Hematopoietic multipotent progenitor cell treated with erythropoietin and hydrocortisone succinate and interleukin-3 and kit ligand, for 8 days (in vitro differentiated cells): ENCODE measurements around the gene EMP1.
"Not testable (repeated sequence)": the region's sequence is repeated elsewhere in the genome, so short reads cannot be mapped to it uniquely, and the experiment has no call there.

ENCODE experiments used
- DNase-seq: peaks from one replicate; pipeline ENCODE4 v3.0.0-alpha.2; 2015

EMP1 gene

DNA sequence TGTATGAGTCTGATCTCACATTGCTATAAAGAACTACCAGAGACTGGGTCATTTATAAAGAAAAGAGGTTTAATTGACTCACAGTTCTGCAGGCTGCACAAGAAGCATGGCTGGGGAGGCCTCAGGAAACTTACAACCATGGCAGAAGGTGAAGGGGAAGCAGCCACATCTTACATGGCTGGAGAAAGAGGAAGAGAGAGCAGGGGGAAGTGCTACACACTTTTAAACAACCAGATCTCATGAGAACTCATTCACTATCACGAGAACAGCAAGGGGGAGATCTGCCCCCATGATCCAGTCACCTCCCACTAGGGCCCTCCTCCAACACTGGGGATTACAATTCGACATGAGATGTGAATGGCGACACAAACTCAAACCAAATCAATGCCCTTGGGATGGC, 71.3 kb downstream of the EMP1 start:
- not testable (repeated sequence) for DNase-seq

DNA sequence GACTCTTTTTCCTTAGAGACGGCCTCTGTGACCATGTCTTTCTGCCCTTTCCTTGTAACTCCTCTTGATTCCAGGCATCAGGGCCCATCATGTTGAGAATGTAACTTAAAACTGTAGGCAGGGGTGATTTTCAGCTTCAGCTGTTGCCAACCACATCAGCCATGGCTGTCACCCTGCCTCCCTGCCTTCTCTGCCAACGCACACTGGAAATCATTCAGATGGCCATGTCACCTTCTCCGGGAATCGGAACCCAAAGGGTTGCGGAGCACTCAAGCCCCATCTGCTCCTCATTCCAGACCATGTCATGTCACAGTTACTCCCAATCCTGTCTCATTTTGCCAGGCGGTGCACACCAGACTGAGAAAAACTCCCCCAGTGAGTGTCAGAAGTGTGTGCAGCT, 72.1 kb downstream of the EMP1 start:
- no peak for DNase-seq
